Endothelial cell of umbilical vein (primary cell): ENCODE measurements around the gene CACNA2D1. TPM values are rescaled to one million over a fixed set of nuclear protein-coding genes. Genes with fewer than 3 reads are reported as not detected.

Experiments used
- BruUV-seq: library from RNA; stranded (reverse); fragments of 400-500 nt; replicated peaks from 2 replicates; lab custom pipeline; 2021; lab: Mats Ljungman, UMichigan
- CTCF ChIA-PET: fragments of 300-600, 350-600 bp; sonication (Branson Sonifier 250); formaldehyde crosslinking; loops from one replicate; lab custom pipeline; 2021; ENCODE audit warnings: antibody characterized with exemption, inconsistent platforms; lab: Charles Lee
- POLR2A ChIA-PET: fragments of 300-600, 350-600 bp; sonication (Branson Sonifier 250); formaldehyde crosslinking; loops from one replicate; lab custom pipeline; 2021; ENCODE audit warnings: antibody characterized with exemption, inconsistent platforms; lab: Charles Lee
- DNase-seq: peaks from one replicate; pipeline ENCODE4 v3.0.0-alpha.2; 2011; ENCODE audit warnings: low read depth, low spot score
- FAIRE-seq: peaks from 2 replicates; lab custom pipeline; 2011; peaks lifted over from hg19 to GRCh38; lab: Jason Lieb, UNC
- H2AFZ ChIP-seq: 2 replicates; pipeline ENCODE4 v1.6.0; 2012; ENCODE audit warnings: low read depth, low read length, control low read depth, inconsistent platforms
- H3K27ac ChIP-seq: 2 replicates; pipeline ENCODE4 v1.5.1; 2011; ENCODE audit warnings: low read depth, mild to moderate bottlenecking, control low read depth, low read length, moderate library complexity; ENCODE audit not compliant: insufficient read depth
- H3K27me3 ChIP-seq, 2 experiments: 2 replicates each; pipeline versions ENCODE4 v1.6.0 to v1.6.1; 2011; ENCODE audit warnings: low read length in 2 of 2, mixed read lengths in 1 of 2; ENCODE audit not compliant: control insufficient read depth in 2 of 2, insufficient read depth in 2 of 2
- H3K36me3 ChIP-seq, 2 experiments: 2 replicates in 1 of 2; 3 replicates in 1 of 2; pipeline ENCODE4 v1.5.1; 2011; ENCODE audit warnings: low read length in 2 of 2, mild to moderate bottlenecking in 1 of 2, moderate library complexity in 1 of 2; ENCODE audit not compliant: control insufficient read depth in 2 of 2, insufficient read depth in 2 of 2; ENCODE audit errors: extremely low read depth in 1 of 2
- H3K4me1 ChIP-seq: 3 replicates; pipeline ENCODE4 v1.5.1; 2011; ENCODE audit warnings: mild to moderate bottlenecking, low read length; ENCODE audit not compliant: control insufficient read depth, insufficient read depth; ENCODE audit errors: extremely low read depth
- H3K4me2 ChIP-seq: 2 replicates; pipeline ENCODE4 v1.6.1; 2011; ENCODE audit warnings: low read length, control low read depth, mixed read lengths; ENCODE audit not compliant: insufficient read depth
- H3K4me3 ChIP-seq, 3 experiments: fragments of 200-600 bp in 1 of 3; sonication (generic), shearing (Covaris generic) in 1 of 3; replicated peaks in 1 of 3; 2 replicates each; pipeline ENCODE4 v1.5.1; 2011 to 2016; ENCODE audit warnings: control low read depth in 3 of 3, low read length in 3 of 3, mild to moderate bottlenecking in 2 of 3, inconsistent platforms in 1 of 3, low read depth in 1 of 3, moderate library complexity in 1 of 3; ENCODE audit not compliant: insufficient read depth in 1 of 3
- H3K79me2 ChIP-seq: 2 replicates; pipeline ENCODE4 v1.6.0; 2012; ENCODE audit warnings: low read length, inconsistent platforms; ENCODE audit not compliant: control insufficient read depth, insufficient read depth
- H3K9ac ChIP-seq: replicated peaks from 2 replicates; pipeline ENCODE3; 2011; ENCODE audit warnings: low read length, control low read depth; ENCODE audit not compliant: insufficient read depth; ENCODE audit errors: extremely low read depth
- H3K9me1 ChIP-seq: replicated peaks from 3 replicates; pipeline ENCODE4 v1.6.0; 2011; ENCODE audit warnings: mild to moderate bottlenecking, low read length; ENCODE audit not compliant: control insufficient read depth, insufficient read depth; ENCODE audit errors: extremely low read depth
- H3K9me3 ChIP-seq: replicated peaks from 2 replicates; pipeline ENCODE4 v1.5.1; 2012; ENCODE audit warnings: low read length, inconsistent platforms; ENCODE audit not compliant: control insufficient read depth, insufficient read depth
- H4K20me1 ChIP-seq: replicated peaks from 2 replicates; pipeline ENCODE3; 2011; ENCODE audit warnings: mild to moderate bottlenecking, low read length; ENCODE audit not compliant: control insufficient read depth, insufficient read depth; ENCODE audit errors: extremely low read depth
- EZH2 ChIP-seq: IDR thresholded peaks from 2 replicates; pipeline ENCODE4 v1.6.1; 2012; ENCODE audit warnings: borderline replicate concordance, low read depth, mild to moderate bottlenecking, moderate library complexity, low read length, inconsistent platforms; ENCODE audit not compliant: severe bottlenecking
- FOS ChIP-seq: IDR thresholded peaks from 2 replicates; pipeline ENCODE4 v1.6.1; 2011; ENCODE audit warnings: mild to moderate bottlenecking, low read length, moderate library complexity, borderline replicate concordance; ENCODE audit not compliant: insufficient read depth
- GATA2 ChIP-seq: IDR thresholded peaks from 2 replicates; pipeline ENCODE4 v1.7.0; 2011; ENCODE audit warnings: low read depth, mild to moderate bottlenecking, moderate library complexity, mixed read lengths, low read length; ENCODE audit not compliant: insufficient read length, insufficient read depth
- JUN ChIP-seq: IDR thresholded peaks from 2 replicates; pipeline ENCODE4 v1.6.1; 2011; ENCODE audit warnings: borderline replicate concordance, low read depth; ENCODE audit not compliant: insufficient read length, insufficient read depth
- MYC ChIP-seq: IDR thresholded peaks from one replicate; pipeline ENCODE4 v1.6.1; 2011; ENCODE audit warnings: mild to moderate bottlenecking, low read depth, low read length
- POLR2A ChIP-seq: IDR thresholded peaks from 2 replicates; pipeline ENCODE4 v1.6.1; 2012; ENCODE audit warnings: low read depth, mild to moderate bottlenecking, control low read depth, low read length
- POLR2AphosphoS5 ChIP-seq: IDR thresholded peaks from 2 replicates; pipeline ENCODE4 v1.6.1; 2012; ENCODE audit warnings: low read depth, mild to moderate bottlenecking, control low read depth, low read length, moderate library complexity; ENCODE audit not compliant: insufficient read depth
- dilution Hi-C: fragments of 300-500 bp; cut with MboI; formaldehyde crosslinking; loops from one replicate; pipeline ENCODE4 v1.15.0; 2019; ENCODE audit warnings: low sequenced_read_pairs; ENCODE audit not compliant: extremely low pct_ligation_motif_present
- intact Hi-C: fragments of 100-400 bp; cut with micrococcal nuclease; formaldehyde crosslinking; loops from one replicate; pipeline ENCODE4 v1.10.0; 2022
- polyA plus RNA-seq, 4 experiments: library from polyadenylated mRNA; depleted of rRNA in 3 of 4; stranded (reverse) in 3 of 4; unstranded in 1 of 4; fragments of >200 nt; gene quantifications; 2 replicates each; pipeline versions ENCODE4 v1.2.1 to v1.2.3, GENCODE V29; 2011 to 2012; ENCODE audit warnings: missing spikeins in 1 of 4
- total RNA-seq: library from RNA; stranded (reverse); gene quantifications from 2 replicates; pipeline ENCODE4 v1.2.3, GENCODE V29; 2021
- TF ChIP-seq, protein P1 (sequence below), 2 donors: IDR thresholded peaks; 1 replicate in 1 of 2; 2 replicates in 1 of 2; pipeline ENCODE4 v1.5.1; 2011; ENCODE audit warnings: low read length in 2 of 2, mild to moderate bottlenecking in 2 of 2, moderate library complexity in 2 of 2, control low read depth in 1 of 2, inconsistent platforms in 1 of 2, low read depth in 1 of 2; ENCODE audit not compliant: insufficient read depth in 1 of 2; ENCODE audit errors: extremely low read depth in 1 of 2
- TF ChIP-seq, protein P2 (sequence below): IDR thresholded peaks from 2 replicates; pipeline ENCODE4 v1.6.1; 2011; ENCODE audit not compliant: insufficient read depth, insufficient read length

CACNA2D1 gene
- total and polyA plus RNA-seq, 2 donors (not counting 3 experiments of a cell fraction or from before 2014, with no cell fraction given): 4.1 to 38.6 TPM

DNA sequence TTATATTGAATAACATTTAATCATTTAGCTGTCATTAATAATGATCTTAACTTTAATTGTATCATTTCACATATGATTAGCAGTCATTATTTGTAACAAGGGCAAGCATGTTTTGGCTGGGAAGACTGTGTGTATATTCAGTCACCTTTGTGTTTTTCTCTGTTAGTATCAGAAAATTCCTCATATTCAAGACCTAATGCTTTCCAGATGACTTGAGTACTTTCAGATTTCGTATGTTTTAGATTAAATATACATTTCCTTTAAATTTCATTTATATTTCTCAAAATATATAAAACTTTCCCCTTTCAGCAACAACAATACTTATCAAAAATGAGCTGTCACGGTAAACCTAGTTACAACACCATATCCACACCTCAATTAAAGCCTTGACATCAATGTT lies 6.3 kb upstream of the CACNA2D1 start:
- CTCF ChIA-PET: interaction anchor here (1.0 to 1.4 kb wide), 2 partner anchors 32 to 216 kb away, joined by 3 read pairs; no protein-coding TSS in a partner anchor
- no peak for FAIRE-seq
- TF ChIP-seq POLR2A: no peak
- TF ChIP-seq JUN: no peak
- TF ChIP-seq, protein P1, sequence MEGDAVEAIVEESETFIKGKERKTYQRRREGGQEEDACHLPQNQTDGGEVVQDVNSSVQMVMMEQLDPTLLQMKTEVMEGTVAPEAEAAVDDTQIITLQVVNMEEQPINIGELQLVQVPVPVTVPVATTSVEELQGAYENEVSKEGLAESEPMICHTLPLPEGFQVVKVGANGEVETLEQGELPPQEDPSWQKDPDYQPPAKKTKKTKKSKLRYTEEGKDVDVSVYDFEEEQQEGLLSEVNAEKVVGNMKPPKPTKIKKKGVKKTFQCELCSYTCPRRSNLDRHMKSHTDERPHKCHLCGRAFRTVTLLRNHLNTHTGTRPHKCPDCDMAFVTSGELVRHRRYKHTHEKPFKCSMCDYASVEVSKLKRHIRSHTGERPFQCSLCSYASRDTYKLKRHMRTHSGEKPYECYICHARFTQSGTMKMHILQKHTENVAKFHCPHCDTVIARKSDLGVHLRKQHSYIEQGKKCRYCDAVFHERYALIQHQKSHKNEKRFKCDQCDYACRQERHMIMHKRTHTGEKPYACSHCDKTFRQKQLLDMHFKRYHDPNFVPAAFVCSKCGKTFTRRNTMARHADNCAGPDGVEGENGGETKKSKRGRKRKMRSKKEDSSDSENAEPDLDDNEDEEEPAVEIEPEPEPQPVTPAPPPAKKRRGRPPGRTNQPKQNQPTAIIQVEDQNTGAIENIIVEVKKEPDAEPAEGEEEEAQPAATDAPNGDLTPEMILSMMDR (IDR thresholded peaks at IDR 0.05; ENCODE audit: extremely low read depth in 1 of 2, insufficient read depth in 1 of 2, low read depth in 1 of 2, low read length in 2 of 2): no peak
- TF ChIP-seq, protein P2, sequence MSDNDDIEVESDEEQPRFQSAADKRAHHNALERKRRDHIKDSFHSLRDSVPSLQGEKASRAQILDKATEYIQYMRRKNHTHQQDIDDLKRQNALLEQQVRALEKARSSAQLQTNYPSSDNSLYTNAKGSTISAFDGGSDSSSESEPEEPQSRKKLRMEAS: no peak
- TF ChIP-seq EZH2: no peak
- TF ChIP-seq GATA2: no peak
- TF ChIP-seq FOS: no peak
- TF ChIP-seq POLR2AphosphoS5: no peak
- no peak for TF ChIP-seq MYC
- H3K27ac ChIP-seq: no peak overlapping the region
- intact Hi-C loops: no loop called here
- H3K36me3 ChIP-seq: no peaks in the 10 kb centered on the region
- no peaks in the 10 kb centered on the region for H3K79me2 ChIP-seq
- H3K4me3 ChIP-seq: no peak overlapping the region
- H2AFZ ChIP-seq: no peak overlapping the region
- no peaks in the 10 kb centered on the region for H3K27me3 ChIP-seq
- no TSS peak for BruUV-seq
- dilution Hi-C loops: no loop called here
- DNase-seq: no peak
- H3K4me2 ChIP-seq: no peak overlapping the region
- H3K9me1 ChIP-seq: no peaks in the 10 kb centered on the region
- H3K4me1 ChIP-seq: no peaks in the 10 kb centered on the region
- H3K9ac ChIP-seq: no peak overlapping the region
- POLR2A ChIA-PET: no interaction called here
- no peaks in the 10 kb centered on the region for H4K20me1 ChIP-seq
- no peaks in the 10 kb centered on the region for H3K9me3 ChIP-seq
